Activated CD8-positive, alpha-beta memory T cell treated with anti-CD3 and anti-CD28 coated beads for 48 hours (primary cell): ENCODE results near the gene OTOG.

ENCODE experiments used
- DNase-seq, 3 experiments: peaks; one replicate each; pipeline ENCODE4 v3.0.0-alpha.2; 2020; ENCODE audit warnings: low read depth in 2 of 3, low spot score in 2 of 3

Gene OTOG

DNA sequence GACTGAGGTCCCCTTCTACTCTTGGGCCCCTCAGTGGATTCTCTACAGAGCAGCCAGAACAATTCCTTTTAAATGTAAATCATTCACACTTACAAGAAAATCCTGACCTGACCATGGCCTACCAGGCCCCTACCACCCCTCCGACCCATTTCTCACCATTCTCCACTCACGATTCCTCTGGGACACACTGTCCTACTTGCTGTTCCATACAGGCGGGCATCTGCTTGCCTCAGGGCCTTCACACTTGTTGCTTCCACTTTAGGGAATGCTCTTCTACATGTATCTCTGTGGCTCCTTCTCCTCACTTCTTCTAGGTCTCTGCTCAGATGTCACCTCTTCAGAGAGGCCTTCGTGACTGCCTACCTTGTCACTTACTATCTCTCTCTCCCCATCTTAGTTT, 6.3 kb upstream of the OTOG start:
- DNase-seq, result no peak

GRCh38 chr11:17541330-17541885, 5.7 kb upstream of the OTOG start:
- no peak for DNase-seq

DNA sequence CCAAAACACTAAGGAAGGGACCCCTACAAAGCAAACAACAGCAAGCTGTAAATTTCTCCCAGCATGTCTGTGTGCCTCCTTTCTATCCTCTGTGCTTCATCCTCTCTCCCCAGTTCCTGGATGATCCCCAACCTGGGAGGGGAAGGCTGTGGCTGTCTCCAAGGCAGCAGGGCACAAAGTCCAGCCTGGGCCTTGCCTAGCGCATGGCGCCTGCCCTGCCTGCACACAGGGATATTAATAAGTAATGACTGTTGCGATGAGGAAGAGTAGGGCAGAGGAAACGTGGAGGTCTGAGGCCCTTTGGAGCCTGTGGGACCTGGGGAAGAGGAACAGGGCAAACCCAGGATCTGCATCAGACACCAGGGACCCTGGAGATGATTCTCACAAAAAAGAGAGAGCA, 4.8 kb upstream of the OTOG start:
- DNase-seq, result no peak

GRCh38 chr11:17543041-17543440, 4.0 kb upstream of the OTOG start:
- DNase-seq, result no peak

DNA sequence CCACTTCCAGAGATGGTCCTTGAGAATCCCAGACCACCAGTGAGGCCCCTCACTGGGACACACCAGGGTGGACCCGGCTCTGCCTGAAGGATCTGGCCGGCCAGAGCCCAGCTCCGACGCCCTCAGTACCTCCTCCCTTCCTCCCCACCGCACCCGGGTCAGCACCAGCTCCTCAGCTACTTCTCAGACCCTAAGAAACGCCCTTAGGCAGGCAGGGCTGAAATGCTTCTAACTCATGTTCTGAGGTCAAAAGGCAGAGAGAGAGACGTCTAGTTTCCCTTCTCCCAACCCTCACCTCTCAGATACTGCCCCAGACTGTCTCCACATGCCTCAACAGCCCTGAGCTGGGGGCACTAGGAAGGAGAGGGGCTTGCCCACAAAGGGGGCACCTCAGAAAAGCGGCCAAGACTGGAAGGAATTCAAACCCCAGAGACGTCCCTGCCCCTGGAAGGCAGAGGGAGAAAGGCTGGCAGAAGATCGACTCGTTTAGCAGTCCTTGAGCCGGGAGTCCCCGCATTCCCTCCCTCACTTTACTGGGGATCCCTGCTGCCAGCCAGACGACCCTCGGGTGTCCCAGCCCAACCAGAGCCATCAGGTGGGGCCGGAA, 3.4 kb upstream of the OTOG start:
- no peak for DNase-seq

DNA sequence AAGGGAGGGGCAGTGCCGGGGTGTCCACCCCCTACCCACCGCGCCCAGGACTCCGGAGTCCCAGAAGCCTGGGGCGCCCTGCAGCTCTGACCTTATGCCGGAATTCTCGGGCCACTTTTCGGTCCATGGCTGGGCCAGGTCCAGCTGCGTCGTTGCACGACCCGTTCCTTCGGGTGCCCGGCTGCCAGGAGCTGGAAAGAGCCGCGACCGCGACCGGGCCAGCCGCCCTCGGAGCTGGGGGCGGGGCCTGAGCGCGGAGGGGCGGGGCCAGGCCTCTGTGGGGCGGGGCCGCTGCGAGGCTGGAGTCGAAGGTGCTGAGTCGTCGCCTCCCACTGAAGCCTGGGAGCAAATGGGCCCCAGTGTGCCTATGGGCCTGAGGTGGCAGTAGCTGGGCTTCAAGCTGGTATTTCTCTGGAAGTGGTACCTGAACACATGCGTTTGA, 2.9 kb upstream of the OTOG start, which contains the start of gene USH1C:
Gene USH1C (minus strand): TSS at position 236 of the 442 bp plus-strand sequence. CDS start 109 bp downstream, at position 127.
- DNase-seq, result no peak

GRCh38 chr11:17546240-17546639, 819 bp upstream of the OTOG start:
- DNase-seq, result no peak

DNA sequence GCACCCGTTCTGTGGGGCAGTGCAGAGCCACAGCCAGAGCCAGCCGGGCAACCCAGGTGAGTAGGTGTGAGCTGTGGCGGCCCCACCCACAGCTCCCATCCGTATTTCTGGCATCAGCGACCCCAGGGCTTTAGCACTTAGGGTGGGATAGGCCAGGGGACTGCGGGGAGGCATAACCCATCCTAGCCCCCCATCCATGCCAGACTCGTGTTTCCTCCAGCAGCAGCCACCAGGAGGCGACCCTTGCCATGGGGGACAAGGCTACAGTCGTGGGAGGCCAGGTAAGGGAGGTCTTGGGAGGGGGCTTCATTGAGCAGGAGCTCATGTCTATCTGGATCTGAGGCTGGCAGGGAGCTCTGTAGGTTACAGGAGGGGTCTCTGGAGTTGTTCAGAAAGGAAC, 873 bp downstream of the OTOG start:
- no peak for DNase-seq

- no peak for DNase-seq
Observed at GRCh38 chr11:17548444-17548843, 1.4 kb downstream of the OTOG start.

DNA sequence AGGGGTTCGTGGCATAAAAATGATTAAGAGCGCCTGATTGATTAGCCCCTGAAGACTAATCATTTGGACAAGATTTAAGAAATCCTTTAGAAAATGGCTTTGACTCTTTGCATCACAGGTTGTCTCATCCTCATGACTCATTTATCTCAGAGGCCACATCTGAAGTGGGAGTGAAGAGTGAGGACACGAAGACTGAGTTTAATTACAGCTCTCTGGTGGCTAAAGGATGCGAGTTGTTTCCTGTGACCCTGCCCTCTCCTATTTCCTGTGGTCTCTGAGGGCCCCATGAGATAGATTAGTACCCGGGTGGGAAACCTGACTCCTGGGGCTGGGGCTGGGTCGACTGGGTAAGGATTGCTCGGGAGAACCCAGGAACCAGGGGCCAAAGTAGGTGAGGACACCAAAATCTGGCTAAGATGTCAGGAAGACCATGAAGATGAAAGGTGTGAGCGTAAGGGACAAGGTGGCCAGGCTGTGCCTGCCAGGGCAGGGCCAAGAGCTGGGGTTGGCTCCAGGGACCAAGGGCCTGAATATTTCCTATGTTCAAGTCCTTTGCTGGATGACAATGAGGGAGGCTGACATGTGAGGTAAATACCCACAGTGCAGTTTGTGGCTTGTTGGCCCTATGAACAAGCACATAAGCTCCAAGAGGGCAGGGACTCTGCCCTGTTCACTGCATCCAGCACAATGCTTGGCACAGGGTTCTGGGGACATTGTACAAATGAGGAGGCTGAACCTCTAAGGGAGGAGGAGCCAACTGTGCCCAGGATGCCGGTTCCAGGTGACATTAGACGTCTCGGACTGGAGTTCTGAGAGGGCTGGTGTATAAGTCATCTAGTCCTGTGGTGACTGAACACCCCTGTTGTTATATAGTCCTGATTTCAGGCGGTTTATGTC, 3.6 kb downstream of the OTOG start:
- DNase-seq, result no peak

DNA sequence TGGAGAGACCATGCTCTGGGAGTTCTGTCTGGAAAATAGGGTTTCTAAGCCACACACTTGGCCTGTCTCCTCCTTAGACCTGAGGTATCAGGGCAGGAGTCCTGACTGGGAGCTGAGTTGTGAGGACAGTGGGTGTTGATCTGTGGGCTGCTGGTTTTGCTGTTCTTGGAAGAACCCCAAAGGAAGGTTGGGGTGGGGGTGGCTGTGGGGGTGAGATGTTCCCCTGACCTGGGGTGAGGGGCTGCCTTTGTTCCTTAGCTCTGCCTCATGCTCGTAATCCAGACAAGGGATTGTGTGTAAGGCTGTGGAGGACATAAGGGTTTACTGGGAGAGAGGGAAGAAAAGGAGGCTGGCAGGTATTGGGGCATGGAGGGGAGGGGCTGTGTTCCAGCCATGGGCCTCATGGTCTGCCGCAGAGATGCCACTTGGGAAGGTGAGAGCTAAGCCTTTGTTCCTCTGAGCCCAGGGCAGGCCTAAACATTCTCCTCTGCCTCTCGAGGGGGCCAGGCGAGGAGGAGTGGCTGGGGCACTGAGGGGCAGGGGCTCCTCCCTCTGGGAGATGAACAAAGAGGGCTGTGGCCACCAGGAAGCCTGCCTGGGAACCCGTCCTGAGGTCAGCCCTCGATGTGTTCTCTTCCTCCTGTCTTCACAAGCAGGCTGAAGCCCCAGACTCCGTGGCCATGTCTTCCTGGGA, 4.4 kb downstream of the OTOG start:
- no peak for DNase-seq

- DNase-seq, result no peak
Observed at GRCh38 chr11:17552041-17552355, 4.9 kb downstream of the OTOG start.

DNA sequence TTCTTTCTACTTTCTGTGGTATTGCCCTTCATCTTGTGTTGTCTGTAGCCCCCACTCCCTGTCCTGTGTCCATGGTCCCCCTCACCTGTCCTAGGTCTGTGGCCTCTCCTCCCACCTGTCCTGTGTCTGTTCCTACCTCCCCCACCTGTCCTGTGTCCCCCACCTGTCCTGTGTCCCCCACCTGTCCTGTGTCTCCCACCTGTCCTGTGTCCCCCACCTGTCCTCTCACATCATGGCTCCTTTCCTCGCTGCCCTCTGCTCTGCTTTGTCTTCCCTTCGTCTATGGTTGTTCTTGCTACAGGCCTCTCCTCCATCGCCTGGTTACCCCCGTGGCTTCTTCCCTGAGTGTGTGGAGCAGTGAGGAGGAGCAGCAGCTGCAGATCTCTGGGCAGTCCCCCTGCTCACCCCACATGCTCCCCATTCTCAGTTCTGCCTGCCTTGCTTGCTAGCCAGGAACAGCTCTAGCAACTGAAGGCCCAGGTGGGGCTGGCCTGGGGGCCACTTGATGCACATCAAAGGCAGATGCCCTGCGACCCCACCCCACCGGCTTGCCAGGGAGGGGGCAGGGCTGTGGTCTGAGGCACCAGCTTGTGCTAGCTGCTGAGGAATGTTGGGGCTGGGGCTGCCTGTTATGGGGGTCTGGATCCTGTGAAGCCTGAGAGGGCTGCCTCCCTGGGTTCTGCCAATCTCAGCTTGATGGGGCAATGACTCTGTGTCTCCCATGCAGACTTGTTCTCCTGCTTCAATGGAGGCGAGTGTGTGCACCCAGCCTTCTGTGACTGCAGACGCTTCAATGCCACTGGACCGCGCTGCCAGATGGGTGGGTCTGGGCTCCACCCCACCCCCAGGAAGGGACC, 5.6 kb downstream of the OTOG start:
- no peak for DNase-seq

DNA sequence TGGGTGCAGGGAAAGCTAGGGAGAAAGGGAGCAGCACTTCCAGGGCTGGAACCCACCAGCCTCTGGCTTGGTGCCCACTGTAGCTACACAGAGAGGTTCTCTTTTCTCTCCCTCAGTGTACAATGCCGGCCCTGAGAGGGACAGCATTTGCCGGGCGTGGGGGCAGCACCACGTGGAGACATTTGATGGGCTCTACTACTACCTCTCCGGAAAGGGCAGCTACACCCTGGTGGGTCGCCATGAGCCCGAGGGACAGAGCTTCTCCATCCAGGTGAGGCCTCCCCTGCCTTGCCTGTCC, 6.1 kb downstream of the OTOG start:
- DNase-seq, result no peak

GRCh38 chr11:17554487-17554886, 7.4 kb downstream of the OTOG start:
- no peak for DNase-seq

GRCh38 chr11:17556999-17557398, 9.9 kb downstream of the OTOG start:
- no peak for DNase-seq

DNA sequence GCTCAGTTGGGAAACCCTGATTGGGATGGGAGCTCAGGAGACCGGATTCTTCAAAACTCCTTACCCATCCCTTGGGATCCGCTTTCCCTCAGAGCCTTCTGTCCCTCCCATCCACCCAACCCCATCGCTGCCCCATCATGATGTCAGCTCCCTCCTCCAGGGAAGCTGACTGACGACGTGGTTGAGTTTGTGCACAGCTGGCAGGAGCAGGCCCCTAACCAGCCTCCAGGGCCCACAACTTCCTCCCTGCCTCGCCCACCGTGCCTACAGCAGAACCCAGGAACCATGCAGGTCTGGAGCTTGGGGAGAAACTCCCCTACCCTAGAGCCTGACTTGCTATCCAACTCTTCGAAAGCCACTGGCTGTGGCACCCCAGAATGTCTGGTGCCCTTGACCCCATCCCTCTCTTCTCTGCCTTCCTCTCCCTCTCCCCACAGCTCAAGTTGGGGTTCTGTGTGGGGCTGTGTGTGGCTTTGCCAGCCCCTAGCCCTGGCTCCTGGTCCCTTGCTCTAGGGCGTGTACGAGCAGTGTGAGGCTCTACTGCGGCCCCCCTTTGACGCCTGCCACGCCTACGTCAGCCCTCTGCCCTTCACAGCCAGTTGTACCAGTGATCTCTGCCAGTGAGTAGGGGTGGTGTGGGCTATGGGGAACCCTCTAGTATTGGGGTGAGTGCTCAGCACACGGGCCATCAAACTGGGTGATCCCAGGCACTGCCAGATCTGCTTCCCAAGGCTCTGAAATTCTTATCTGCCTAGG, 11.1 kb downstream of the OTOG start:
- no peak for DNase-seq

DNA sequence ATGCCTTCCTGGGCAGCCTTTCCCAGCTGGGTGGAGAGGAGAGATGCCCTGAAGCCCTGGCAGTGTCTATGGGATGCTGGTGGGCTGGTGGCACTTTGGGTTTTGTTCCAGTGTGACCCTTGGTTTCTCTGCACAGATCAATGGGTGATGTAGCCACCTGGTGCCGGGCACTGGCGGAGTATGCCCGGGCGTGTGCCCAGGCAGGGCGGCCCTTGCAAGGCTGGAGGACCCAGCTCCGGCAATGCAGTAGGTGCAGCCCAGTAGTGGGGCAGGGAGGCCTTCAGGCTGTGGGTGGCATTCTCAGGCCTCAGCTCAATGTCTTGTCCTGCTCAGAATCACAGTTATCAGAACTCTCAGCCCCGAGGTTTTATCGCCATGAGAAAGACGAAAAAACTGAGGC, 11.9 kb downstream of the OTOG start:
- DNase-seq, result no peak

GRCh38 chr11:17559341-17560087, 12.5 kb downstream of the OTOG start:
- no peak for DNase-seq
